Motor neuron (in vitro differentiated cells): ENCODE measurements around the gene ENGASE. TPM values are rescaled to one million over a fixed set of nuclear protein-coding genes. Genes with fewer than 3 reads are reported as not detected.
A peak's percentile ranks its signal among the peaks of the same experiment; 100 is the strongest.

Experiments
- ATAC-seq, 8 experiments: fragments of 200-7000 bp; cut with Tn5 transposase; replicated peaks in 6 of 8; 2 replicates each; pipeline ENCODE4 v1.8.0; 2021; ENCODE audit warnings: mild to moderate bottlenecking in 8 of 8, moderate library complexity in 8 of 8
- H3K27ac ChIP-seq, 2 donors: fragments of 250-450 bp; sonication (Bioruptor Pico); 2 replicates each; pipeline ENCODE4 v1.9.0; 2021; ENCODE audit warnings: antibody characterized with exemption in 2 of 2, mild to moderate bottlenecking in 2 of 2, moderate library complexity in 1 of 2
- H3K4me1 ChIP-seq, 2 donors: fragments of 250-450 bp; sonication (Bioruptor Pico); replicated peaks in 1 of 2; 2 replicates each; pipeline ENCODE4 v1.6.1; 2021; ENCODE audit warnings: antibody characterized with exemption in 2 of 2, mild to moderate bottlenecking in 2 of 2, moderate library complexity in 1 of 2
- H3K4me3 ChIP-seq, 5 donors: fragments of 250-450 bp; sonication (Bioruptor Pico); 2 replicates each; pipeline ENCODE4 v1.9.0; 2021; ENCODE audit warnings: antibody characterized with exemption in 5 of 5, mild to moderate bottlenecking in 5 of 5, moderate library complexity in 4 of 5
- WGBS, 10 experiments: fragments of 450-650 bp; shearing (Covaris generic); methylation state at CpG; one replicate each; pipeline ENCODE4 v1.0.0; 2022; 5-methylcytosine and 5-hydroxymethylcytosine counted together
- in situ Hi-C, 9 experiments: fragments of 400-800 bp; cut with MboI; loops; one replicate each; pipeline ENCODE4 v1.15.0; 2021; ENCODE audit warnings: low sequenced_read_pairs in 9 of 9, low pct_unique_long_range_greater_than_20kb in 2 of 9; ENCODE audit not compliant: unreplicated experiment in 9 of 9
- total RNA-seq, 8 experiments: library from RNA; unstranded; fragments of 300-600 nt; gene quantifications; 2 replicates each; pipeline versions ENCODE4 v1.2.3 to v1.2.4, GENCODE V29; 2022

Gene ENGASE
- total RNA-seq, 8 experiments from 2014 or later, result 10.0 to 49.6 (median 15.4) TPM

DNA sequence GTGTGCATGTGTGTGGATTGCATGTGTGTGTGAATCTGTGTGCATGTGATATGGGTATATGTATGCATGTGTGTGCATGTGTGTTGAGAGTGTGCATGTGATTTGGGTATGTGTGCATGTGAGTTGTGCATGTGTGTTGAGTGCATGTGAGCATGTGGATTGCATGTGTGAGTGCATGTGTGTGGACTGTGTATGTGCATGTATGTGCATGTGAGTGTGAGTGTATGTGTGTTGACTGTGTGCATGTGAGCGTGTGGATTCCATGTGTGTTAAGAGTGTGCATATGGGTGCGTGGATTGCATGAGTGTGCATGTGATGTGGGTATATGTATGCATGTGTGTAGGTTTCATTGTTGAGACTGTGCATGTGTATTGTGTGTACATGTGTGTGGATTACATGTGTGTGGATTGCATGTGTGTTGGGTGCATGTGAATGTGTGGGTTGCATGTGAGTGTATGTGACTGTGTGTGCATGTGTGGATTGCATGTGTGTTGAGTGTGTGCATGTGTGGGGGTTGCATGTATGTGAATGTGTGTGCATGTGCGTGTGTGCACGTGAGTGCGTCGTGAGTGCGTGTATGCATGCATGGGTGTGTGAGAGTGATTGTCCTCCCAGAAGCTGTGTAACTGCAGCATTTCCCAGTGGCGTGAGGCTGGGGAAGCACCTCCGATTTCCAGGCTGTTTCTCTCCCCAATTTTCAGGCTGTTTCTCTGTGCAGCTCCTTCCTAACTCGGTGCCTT, 31.3 kb upstream of the ENGASE start:
- in situ Hi-C loops, result no loop called here
- Histone ChIP-seq H3K4me3 (no peak overlapping the region), H3K4me1 (peaks cover 12 to 15% of the 10 kb centered on the region in 2 donors), H3K27ac (no peak overlapping the region)
- no peak for ATAC-seq
- WGBS, 10 experiments, result 71 to 100% (median 81%) methylated on average over 1 to 9 of the region's 10 CpGs; no CpG with 5 or more reads in 2 of the 10 experiments

DNA sequence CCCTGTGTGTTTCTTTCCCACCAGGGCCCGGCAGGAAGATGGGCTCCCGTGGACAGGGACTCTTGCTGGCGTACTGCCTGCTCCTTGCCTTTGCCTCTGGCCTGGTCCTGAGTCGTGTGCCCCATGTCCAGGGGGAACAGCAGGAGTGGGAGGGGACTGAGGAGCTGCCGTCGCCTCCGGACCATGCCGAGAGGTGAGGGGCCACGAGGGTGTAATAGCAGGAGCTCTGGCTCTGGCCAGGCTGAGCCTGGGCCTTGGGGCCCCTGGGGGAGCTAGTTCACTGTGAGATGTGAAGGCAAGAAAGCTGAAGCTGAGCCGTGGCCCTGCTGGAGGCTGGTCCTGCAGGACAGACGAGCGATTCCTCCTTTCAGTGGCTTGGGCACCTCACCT, 30.7 kb upstream of the ENGASE start:
- Histone ChIP-seq H3K4me3 (no peak overlapping the region), H3K27ac (no peak overlapping the region), H3K4me1 (peaks cover 12 to 16% of the 10 kb centered on the region in 2 donors)
- no peak for ATAC-seq
- in situ Hi-C loops, result no loop called here
- whole genome bisulfite sequencing, 10 experiments, result 43 to 82% (median 60%) methylated on average over 1 to 5 of the region's 12 CpGs; no CpG with 5 or more reads in 5 of the 10 experiments

- 68 to 96% (median 73%) methylated on average over 3 to 5 of the region's 11 CpGs; no CpG with 5 or more reads in 7 of the 10 experiments for WGBS, 10 experiments
These were observed 30.2 kb upstream of the ENGASE start for GRCh38 chr17:79044462-79044861.

DNA sequence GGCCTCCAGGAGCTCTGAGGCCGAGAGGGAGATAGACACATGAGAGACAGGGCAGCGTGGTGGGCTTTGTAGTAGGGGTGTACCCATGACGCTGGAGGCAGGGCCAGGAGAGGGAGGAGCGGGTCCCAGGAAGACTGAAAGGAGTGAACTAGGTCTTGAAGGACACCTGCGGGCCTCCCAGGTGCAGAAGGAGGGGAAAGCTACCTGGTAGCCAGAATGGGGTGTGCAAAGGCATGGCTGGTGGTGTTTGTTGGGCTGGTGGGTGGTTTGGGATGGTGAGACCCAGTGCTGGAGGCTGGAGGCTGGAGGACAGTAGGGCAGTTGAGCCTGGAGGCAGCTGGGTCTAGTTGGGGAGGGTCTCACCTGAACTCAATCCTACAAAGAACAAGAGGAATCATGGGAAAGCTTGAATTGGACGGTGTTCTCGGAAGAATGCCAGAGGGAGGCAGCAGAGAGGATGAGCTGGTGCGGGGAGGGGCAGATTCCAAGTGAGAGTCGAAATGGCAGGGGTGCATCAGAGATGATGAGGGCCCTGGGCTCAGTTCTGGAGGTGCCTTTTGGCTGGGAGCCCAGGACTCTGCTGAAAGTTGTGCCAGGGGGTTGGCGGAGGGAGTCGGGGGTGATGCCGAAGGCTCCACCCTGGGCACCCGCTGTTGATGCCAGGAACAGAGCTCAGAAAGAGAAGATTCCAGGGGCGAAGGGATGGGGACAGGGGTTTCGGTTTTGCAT, 29.5 kb upstream of the ENGASE start:
- H3K4me1 ChIP-seq, result peaks cover 12 to 16% of the 10 kb centered on the region in 2 donors
- ATAC-seq, result no peak
- 15 to 76% (median 65%) methylated on average over 1 to 9 of the region's 15 CpGs; no CpG with 5 or more reads in 3 of the 10 experiments for WGBS, 10 experiments
- no peak overlapping the region for H3K27ac ChIP-seq
- in situ Hi-C loops, result no loop called here
- H3K4me3 ChIP-seq, result no peak overlapping the region

More at GRCh38 chr17:79044462-79044861, 30.2 kb upstream of the ENGASE start:
- in situ Hi-C loops, result no loop called here
- no peak overlapping the region for H3K27ac ChIP-seq
- H3K4me1 ChIP-seq, result peaks cover 12 to 16% of the 10 kb centered on the region in 2 donors
- no peak overlapping the region for H3K4me3 ChIP-seq
- ATAC-seq, result no peak

GRCh38 chr17:79045842-79046196, 28.8 kb upstream of the ENGASE start:
- in situ Hi-C loops, result no loop called here
- 0 to 7% (median 0%) methylated on average over 3 to 7 of the region's 11 CpGs; no CpG with 5 or more reads in 6 of the 10 experiments for WGBS, 10 experiments
- Histone ChIP-seq H3K4me3 (no peak overlapping the region), H3K27ac (no peak overlapping the region), H3K4me1 (peaks cover 12 to 16% of the 10 kb centered on the region in 2 donors)
- ATAC-seq, result peak; percentile 66 to 87 (median 83)

GRCh38 chr17:79046197-79046915, 28.3 kb upstream of the ENGASE start:
- in situ Hi-C loops, result no loop called here
- ATAC-seq, result peak in 7 of 8 experiments; percentile 17 to 73 (median 57)

GRCh38 chr17:79046916-79047280, 27.7 kb upstream of the ENGASE start:
- Histone ChIP-seq H3K4me1 (peaks cover 12 to 16% of the 10 kb centered on the region in 2 donors), H3K27ac (peak overlapping the region; percentile 8 to 62), H3K4me3 (no peak overlapping the region)
- WGBS, 10 experiments, result 10 to 100% (median 88%) methylated on average over 1 to 11 of the region's 15 CpGs
- in situ Hi-C loops, result no loop called here
- ATAC-seq, result peak in 1 of 8 experiments; percentile 19

More at GRCh38 chr17:79046197-79046915, 28.3 kb upstream of the ENGASE start:
- Histone ChIP-seq H3K4me3 (no peak overlapping the region), H3K27ac (peak overlapping the region; percentile 8 to 62), H3K4me1 (peaks cover 12 to 16% of the 10 kb centered on the region in 2 donors)
- 0 to 100% (median 56%) methylated on average over 1 to 13 of the region's 25 CpGs; no CpG with 5 or more reads in 1 of the 10 experiments for WGBS, 10 experiments

GRCh38 chr17:79047291-79047920, 27.2 kb upstream of the ENGASE start:
- in situ Hi-C loops, result no loop called here
- 14 to 100% (median 90%) methylated on average over 1 to 11 of the region's 30 CpGs; no CpG with 5 or more reads in 4 of the 10 experiments for WGBS, 10 experiments
- Histone ChIP-seq H3K27ac (no peak overlapping the region), H3K4me1 (peaks cover 12 to 16% of the 10 kb centered on the region in 2 donors), H3K4me3 (no peak overlapping the region)
- no peak for ATAC-seq

DNA sequence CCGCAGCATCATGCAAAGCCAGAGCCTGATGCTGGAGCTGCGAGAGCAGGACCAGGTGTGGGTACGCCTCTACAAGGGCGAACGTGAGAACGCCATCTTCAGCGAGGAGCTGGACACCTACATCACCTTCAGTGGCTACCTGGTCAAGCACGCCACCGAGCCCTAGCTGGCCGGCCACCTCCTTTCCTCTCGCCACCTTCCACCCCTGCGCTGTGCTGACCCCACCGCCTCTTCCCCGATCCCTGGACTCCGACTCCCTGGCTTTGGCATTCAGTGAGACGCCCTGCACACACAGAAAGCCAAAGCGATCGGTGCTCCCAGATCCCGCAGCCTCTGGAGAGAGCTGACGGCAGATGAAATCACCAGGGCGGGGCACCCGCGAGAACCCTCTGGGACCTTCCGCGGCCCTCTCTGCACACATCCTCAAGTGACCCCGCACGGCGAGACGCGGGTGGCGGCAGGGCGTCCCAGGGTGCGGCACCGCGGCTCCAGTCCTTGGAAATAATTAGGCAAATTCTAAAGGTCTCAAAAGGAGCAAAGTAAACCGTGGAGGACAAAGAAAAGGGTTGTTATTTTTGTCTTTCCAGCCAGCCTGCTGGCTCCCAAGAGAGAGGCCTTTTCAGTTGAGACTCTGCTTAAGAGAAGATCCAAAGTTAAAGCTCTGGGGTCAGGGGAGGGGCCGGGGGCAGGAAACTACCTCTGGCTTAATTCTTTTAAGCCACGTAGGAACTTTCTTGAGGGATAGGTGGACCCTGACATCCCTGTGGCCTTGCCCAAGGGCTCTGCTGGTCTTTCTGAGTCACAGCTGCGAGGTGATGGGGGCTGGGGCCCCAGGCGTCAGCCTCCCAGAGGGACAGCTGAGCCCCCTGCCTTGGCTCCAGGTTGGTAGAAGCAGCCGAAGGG, 26.4 kb upstream of the ENGASE start:
- H3K4me1 ChIP-seq, result peaks cover 12 to 16% of the 10 kb centered on the region in 2 donors
- in situ Hi-C loops, result no loop called here
- H3K4me3 ChIP-seq, result no peak overlapping the region
- 80 to 94% (median 84%) methylated on average over 5 to 16 of the region's 41 CpGs; no CpG with 5 or more reads in 7 of the 10 experiments for WGBS, 10 experiments
- no peak overlapping the region for H3K27ac ChIP-seq
- peak in 6 of 8 experiments; percentile 6 to 61 (median 42) for ATAC-seq

DNA sequence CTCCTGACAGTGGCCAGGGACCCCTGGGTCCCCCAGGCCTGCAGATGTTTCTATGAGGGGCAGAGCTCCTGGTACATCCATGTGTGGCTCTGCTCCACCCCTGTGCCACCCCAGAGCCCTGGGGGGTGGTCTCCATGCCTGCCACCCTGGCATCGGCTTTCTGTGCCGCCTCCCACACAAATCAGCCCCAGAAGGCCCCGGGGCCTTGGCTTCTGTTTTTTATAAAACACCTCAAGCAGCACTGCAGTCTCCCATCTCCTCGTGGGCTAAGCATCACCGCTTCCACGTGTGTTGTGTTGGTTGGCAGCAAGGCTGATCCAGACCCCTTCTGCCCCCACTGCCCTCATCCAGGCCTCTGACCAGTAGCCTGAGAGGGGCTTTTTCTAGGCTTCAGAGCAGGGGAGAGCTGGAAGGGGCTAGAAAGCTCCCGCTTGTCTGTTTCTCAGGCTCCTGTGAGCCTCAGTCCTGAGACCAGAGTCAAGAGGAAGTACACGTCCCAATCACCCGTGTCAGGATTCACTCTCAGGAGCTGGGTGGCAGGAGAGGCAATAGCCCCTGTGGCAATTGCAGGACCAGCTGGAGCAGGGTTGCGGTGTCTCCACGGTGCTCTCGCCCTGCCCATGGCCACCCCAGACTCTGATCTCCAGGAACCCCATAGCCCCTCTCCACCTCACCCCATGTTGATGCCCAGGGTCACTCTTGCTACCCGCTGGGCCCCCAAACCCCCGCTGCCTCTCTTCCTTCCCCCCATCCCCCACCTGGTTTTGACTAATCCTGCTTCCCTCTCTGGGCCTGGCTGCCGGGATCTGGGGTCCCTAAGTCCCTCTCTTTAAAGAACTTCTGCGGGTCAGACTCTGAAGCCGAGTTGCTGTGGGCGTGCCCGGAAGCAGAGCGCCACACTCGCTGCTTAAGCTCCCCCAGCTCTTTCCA, 25.5 kb upstream of the ENGASE start:
- no peak for ATAC-seq
- in situ Hi-C loops, result no loop called here
- H3K4me3 ChIP-seq, result no peak overlapping the region
- 34 to 100% (median 84%) methylated on average over 1 to 3 of the region's 21 CpGs; no CpG with 5 or more reads in 4 of the 10 experiments for WGBS, 10 experiments
- no peak overlapping the region for H3K27ac ChIP-seq
- peaks cover 12 to 16% of the 10 kb centered on the region in 2 donors for H3K4me1 ChIP-seq

DNA sequence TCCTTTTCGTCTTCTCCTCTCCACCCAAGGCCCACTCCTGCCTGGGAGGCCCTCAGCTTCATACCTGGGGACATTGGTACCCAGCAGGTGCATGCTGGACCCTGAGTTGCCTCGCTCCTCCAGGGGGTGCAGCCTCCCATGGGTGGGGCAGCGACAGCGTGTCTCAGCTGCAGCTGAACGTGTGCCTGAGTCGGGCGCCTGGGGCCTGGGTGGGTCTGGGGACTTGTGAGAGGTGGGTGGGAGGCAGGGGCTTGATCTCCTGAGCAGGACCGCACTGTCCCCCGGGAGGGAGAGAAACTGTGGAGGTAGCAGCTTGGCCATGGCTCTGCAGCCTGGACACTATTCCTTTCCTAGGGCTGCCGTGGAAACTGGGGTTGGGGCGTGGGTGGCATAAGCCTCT, 24.8 kb upstream of the ENGASE start:
- ATAC-seq, result no peak
- in situ Hi-C loops, result loop anchor here in 1 of 9 experiments (25.0 kb wide), 1 partner anchor 662 kb away; no protein-coding TSS in a partner anchor
- Histone ChIP-seq H3K4me1 (peaks cover 12 to 16% of the 10 kb centered on the region in 2 donors), H3K4me3 (no peak overlapping the region), H3K27ac (no peak overlapping the region)
- WGBS, 10 experiments, result 60 to 100% (median 82%) methylated on average over 1 to 2 of the region's 11 CpGs; no CpG with 5 or more reads in 4 of the 10 experiments
